HepG2 (cell line): ENCODE measurements around the gene ZFHX3. TPM values are rescaled to one million over a fixed set of nuclear protein-coding genes. Genes with fewer than 3 reads are reported as not detected.
A peak's percentile ranks its signal among the peaks of the same experiment; 100 is the strongest.

Experiments used
- FOXA1 ChIP-seq, 2 experiments: fragments of 450-650 bp in 1 of 2; sonication (generic) in 1 of 2; formaldehyde crosslinking in 1 of 2; IDR thresholded peaks; 2 replicates each; pipeline versions ENCODE4 v1.4.0 to v1.6.1; 2016 to 2020; ENCODE audit warnings: missing genetic modification reagents in 1 of 2
- FOXJ3 ChIP-seq: sonication (generic); formaldehyde crosslinking; IDR thresholded peaks from 2 replicates; pipeline ENCODE4 v1.4.0; 2020; ENCODE audit warnings: missing genetic modification reagents, mild to moderate bottlenecking, borderline replicate concordance
- FOXP1 ChIP-seq, 2 experiments: fragments of 450-650 bp in 1 of 2; IDR thresholded peaks; 2 replicates each; pipeline ENCODE4 v1.6.1; 2017 to 2018; ENCODE audit warnings: antibody characterized with exemption in 1 of 2
- GZF1 ChIP-seq: sonication (generic); formaldehyde crosslinking; IDR thresholded peaks from 2 replicates; pipeline ENCODE4 v1.5.1; 2020; ENCODE audit warnings: mild to moderate bottlenecking, missing genetic modification reagents
- HOXA3 ChIP-seq: sonication (generic); formaldehyde crosslinking; IDR thresholded peaks from 2 replicates; pipeline ENCODE4 v1.5.0; 2020; ENCODE audit warnings: missing genetic modification reagents
- JUND ChIP-seq: sonication (generic); formaldehyde crosslinking; IDR thresholded peaks from 2 replicates; pipeline ENCODE4 v1.8.0; 2022; ENCODE audit warnings: mild to moderate bottlenecking, missing genetic modification reagents
- MTA1 ChIP-seq: sonication (generic); formaldehyde crosslinking; IDR thresholded peaks from 2 replicates; pipeline ENCODE4 v1.4.0; 2020; ENCODE audit warnings: missing genetic modification reagents, mild to moderate bottlenecking, borderline replicate concordance
- TSC22D2 ChIP-seq: sonication (generic); formaldehyde crosslinking; IDR thresholded peaks from 2 replicates; pipeline ENCODE4 v1.5.1; 2020; ENCODE audit warnings: missing genetic modification reagents, mild to moderate bottlenecking, borderline replicate concordance
- ZFYVE20 ChIP-seq: sonication (generic); formaldehyde crosslinking; IDR thresholded peaks from 2 replicates; pipeline ENCODE4 v1.8.0; 2023; ENCODE audit warnings: low read depth, mild to moderate bottlenecking, moderate library complexity, missing genetic modification reagents, borderline replicate concordance
- ZNF761 ChIP-seq: sonication (generic); formaldehyde crosslinking; conservative IDR thresholded peaks from 2 replicates; pipeline ENCODE4 v1.4.0; 2020; ENCODE audit warnings: mild to moderate bottlenecking, missing genetic modification reagents
- ZNF780A ChIP-seq: sonication (generic); formaldehyde crosslinking; IDR thresholded peaks from 2 replicates; pipeline ENCODE4 v1.8.0; 2022; ENCODE audit warnings: mild to moderate bottlenecking, missing genetic modification reagents, moderate library complexity
- polyA plus RNA-seq, 8 experiments: library from polyadenylated mRNA; depleted of rRNA in 3 of 8; stranded (reverse) in 7 of 8; unstranded in 1 of 8; fragments of >200 nt; fragmentation: Illumina TruSeq in 4 of 8; extraction: Trizol in 4 of 8; gene quantifications; 2 replicates each; pipeline versions ENCODE4 v1.2.1 to v1.2.3, GENCODE V29; 2011 to 2016; ENCODE audit warnings: low read depth in 4 of 8, missing spikeins in 1 of 8, mixed read lengths in 1 of 8; ENCODE audit not compliant: insufficient read depth in 1 of 8
- total RNA-seq, 5 experiments: library from RNA; depleted of rRNA; stranded (reverse); fragments of >200 nt; fragmentation: Illumina TruSeq; extraction: Trizol; gene quantifications; 2 replicates each; pipeline ENCODE4 v1.2.3, GENCODE V29; 2016; ENCODE audit warnings: low read depth in 1 of 5
- TF ChIP-seq, protein P1 (sequence below): sonication (generic); formaldehyde crosslinking; IDR thresholded peaks from 2 replicates; pipeline ENCODE4 v1.4.0; 2020; ENCODE audit warnings: missing genetic modification reagents, mild to moderate bottlenecking, borderline replicate concordance
- TF ChIP-seq, protein P2 (sequence below): sonication (generic); formaldehyde crosslinking; IDR thresholded peaks from 2 replicates; pipeline ENCODE4 v1.4.0; 2020; ENCODE audit warnings: mild to moderate bottlenecking, missing genetic modification reagents, borderline replicate concordance
- TF ChIP-seq, protein P3 (sequence below): sonication (generic); formaldehyde crosslinking; IDR thresholded peaks from 2 replicates; pipeline ENCODE4 v1.4.0; 2020; ENCODE audit warnings: missing genetic modification reagents, borderline replicate concordance

The ZFHX3 gene
- total and polyA plus RNA-seq, 2 of the 13 experiments (the other 11 are each of a cell fraction or from before 2014, with no cell fraction given) = 5.0 to 6.0 TPM

DNA sequence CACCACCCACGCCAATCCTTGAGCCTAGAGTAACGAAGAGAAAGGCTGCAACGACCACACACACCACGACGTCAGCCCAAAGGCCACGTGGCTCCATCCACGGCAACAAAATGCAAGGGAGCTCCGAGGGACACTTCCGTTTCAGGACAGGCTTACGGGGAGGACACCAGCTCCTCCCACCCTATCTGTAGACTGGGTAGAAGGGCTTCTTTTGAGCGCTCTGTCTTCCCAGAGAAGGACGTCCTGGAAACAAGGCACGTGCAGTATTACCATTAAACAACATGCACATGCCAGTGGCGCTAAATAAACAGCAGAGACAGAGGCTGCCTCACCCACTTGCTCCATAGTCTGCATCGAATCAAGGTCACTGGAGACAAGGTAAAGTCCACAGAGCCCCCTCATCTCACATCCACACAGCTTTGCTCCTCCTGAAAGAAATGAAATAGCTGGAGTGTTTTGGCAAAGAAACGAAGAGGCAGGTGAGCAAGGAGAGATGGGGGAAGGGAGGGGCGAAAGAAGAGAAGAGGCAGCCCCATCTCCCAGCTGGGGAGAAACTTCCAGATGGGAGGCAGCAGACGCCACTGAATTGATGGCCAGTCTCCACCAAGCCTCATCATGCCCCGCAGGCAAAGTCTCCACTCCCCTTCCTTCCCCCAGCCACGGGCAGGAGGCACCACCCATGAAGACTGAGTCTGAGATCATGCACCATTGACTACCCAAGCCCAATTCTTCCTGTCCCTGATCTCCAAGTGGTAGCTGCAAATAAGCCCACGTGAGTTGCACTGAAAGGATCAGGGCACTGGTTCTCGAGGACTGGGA is 24.0 kb downstream of the ZFHX3 start (continued):
- TF ChIP-seq, protein P1, sequence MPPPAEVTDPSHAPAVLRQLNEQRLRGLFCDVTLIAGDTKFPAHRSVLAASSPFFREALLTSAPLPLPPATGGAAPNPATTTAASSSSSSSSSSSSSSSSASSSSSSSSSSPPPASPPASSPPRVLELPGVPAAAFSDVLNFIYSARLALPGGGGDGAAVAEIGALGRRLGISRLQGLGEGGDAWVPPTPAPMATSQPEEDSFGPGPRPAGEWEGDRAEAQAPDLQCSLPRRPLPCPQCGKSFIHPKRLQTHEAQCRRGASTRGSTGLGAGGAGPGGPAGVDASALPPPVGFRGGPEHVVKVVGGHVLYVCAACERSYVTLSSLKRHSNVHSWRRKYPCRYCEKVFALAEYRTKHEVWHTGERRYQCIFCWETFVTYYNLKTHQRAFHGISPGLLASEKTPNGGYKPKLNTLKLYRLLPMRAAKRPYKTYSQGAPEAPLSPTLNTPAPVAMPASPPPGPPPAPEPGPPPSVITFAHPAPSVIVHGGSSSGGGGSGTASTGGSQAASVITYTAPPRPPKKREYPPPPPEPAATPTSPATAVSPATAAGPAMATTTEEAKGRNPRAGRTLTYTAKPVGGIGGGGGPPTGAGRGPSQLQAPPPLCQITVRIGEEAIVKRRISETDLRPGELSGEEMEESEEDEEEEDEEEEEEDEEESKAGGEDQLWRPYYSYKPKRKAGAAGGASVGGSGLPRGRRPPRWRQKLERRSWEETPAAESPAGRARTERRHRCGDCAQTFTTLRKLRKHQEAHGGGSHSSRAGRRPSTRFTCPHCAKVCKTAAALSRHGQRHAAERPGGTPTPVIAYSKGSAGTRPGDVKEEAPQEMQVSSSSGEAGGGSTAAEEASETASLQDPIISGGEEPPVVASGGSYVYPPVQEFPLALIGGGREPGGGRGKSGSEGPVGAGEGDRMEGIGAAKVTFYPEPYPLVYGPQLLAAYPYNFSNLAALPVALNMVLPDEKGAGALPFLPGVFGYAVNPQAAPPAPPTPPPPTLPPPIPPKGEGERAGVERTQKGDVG (CRISPR knock-in tag) = peak; percentile 95
- TF ChIP-seq FOXJ3 (CRISPR knock-in tag) = peak; percentile 45; the same call in 1 of the 2 replicates
- no peak for TF ChIP-seq ZFYVE20
- TF ChIP-seq ZNF780A = no peak
- 0 out of 2 replicates have a peak, but pooled peaks have one; percentile 13 for TF ChIP-seq JUND
- 0 out of 2 replicates have a peak, but pooled peaks have one; percentile 29 for TF ChIP-seq TSC22D2 (CRISPR knock-in tag)
- TF ChIP-seq, protein P2, sequence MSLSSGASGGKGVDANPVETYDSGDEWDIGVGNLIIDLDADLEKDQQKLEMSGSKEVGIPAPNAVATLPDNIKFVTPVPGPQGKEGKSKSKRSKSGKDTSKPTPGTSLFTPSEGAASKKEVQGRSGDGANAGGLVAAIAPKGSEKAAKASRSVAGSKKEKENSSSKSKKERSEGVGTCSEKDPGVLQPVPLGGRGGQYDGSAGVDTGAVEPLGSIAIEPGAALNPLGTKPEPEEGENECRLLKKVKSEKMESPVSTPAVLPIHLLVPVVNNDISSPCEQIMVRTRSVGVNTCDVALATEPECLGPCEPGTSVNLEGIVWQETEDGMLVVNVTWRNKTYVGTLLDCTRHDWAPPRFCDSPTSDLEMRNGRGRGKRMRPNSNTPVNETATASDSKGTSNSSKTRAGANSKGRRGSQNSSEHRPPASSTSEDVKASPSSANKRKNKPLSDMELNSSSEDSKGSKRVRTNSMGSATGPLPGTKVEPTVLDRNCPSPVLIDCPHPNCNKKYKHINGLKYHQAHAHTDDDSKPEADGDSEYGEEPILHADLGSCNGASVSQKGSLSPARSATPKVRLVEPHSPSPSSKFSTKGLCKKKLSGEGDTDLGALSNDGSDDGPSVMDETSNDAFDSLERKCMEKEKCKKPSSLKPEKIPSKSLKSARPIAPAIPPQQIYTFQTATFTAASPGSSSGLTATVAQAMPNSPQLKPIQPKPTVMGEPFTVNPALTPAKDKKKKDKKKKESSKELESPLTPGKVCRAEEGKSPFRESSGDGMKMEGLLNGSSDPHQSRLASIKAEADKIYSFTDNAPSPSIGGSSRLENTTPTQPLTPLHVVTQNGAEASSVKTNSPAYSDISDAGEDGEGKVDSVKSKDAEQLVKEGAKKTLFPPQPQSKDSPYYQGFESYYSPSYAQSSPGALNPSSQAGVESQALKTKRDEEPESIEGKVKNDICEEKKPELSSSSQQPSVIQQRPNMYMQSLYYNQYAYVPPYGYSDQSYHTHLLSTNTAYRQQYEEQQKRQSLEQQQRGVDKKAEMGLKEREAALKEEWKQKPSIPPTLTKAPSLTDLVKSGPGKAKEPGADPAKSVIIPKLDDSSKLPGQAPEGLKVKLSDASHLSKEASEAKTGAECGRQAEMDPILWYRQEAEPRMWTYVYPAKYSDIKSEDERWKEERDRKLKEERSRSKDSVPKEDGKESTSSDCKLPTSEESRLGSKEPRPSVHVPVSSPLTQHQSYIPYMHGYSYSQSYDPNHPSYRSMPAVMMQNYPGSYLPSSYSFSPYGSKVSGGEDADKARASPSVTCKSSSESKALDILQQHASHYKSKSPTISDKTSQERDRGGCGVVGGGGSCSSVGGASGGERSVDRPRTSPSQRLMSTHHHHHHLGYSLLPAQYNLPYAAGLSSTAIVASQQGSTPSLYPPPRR (CRISPR knock-in tag) = peak; percentile 65; the same call in 1 of the 2 replicates
- TF ChIP-seq MTA1 (CRISPR knock-in tag) = no peak
- peak; percentile 49; the same call in 1 of the 2 replicates for TF ChIP-seq ZNF761 (CRISPR knock-in tag)
- peak; percentile 78 for TF ChIP-seq HOXA3 (CRISPR knock-in tag)
- no peak for TF ChIP-seq FOXP1 (IDR thresholded peaks at IDR 0.05)
- peak; percentile 81 for TF ChIP-seq FOXP1 (CRISPR knock-in tag; IDR thresholded peaks at IDR 0.05)
- no peak for TF ChIP-seq FOXA1 (IDR thresholded peaks at IDR 0.05)
- peak; percentile 95 for TF ChIP-seq FOXA1 (CRISPR knock-in tag; IDR thresholded peaks at IDR 0.05)
- TF ChIP-seq, protein P3, sequence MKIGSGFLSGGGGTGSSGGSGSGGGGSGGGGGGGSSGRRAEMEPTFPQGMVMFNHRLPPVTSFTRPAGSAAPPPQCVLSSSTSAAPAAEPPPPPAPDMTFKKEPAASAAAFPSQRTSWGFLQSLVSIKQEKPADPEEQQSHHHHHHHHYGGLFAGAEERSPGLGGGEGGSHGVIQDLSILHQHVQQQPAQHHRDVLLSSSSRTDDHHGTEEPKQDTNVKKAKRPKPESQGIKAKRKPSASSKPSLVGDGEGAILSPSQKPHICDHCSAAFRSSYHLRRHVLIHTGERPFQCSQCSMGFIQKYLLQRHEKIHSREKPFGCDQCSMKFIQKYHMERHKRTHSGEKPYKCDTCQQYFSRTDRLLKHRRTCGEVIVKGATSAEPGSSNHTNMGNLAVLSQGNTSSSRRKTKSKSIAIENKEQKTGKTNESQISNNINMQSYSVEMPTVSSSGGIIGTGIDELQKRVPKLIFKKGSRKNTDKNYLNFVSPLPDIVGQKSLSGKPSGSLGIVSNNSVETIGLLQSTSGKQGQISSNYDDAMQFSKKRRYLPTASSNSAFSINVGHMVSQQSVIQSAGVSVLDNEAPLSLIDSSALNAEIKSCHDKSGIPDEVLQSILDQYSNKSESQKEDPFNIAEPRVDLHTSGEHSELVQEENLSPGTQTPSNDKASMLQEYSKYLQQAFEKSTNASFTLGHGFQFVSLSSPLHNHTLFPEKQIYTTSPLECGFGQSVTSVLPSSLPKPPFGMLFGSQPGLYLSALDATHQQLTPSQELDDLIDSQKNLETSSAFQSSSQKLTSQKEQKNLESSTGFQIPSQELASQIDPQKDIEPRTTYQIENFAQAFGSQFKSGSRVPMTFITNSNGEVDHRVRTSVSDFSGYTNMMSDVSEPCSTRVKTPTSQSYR (CRISPR knock-in tag) = peak; percentile 55; the same call in 1 of the 2 replicates
- TF ChIP-seq GZF1 (CRISPR knock-in tag) = peak; percentile 59; the same call in 1 of the 2 replicates
